Measurements from ENCODE around the gene EID1.

Gene EID1

GRCh38 chr15:48865370-48866079 lies 12.4 kb upstream of the EID1 start:
- no peaks in the 10 kb centered on the region for H3K27me3 ChIP-seq (ENCODE audit: insufficient read depth, low read depth)
- H3K36me3 ChIP-seq (ENCODE audit: insufficient read depth), result no peaks in the 10 kb centered on the region
- peaks cover 18% of the 10 kb centered on the region for H3K4me1 ChIP-seq (ENCODE audit: low read depth, poor library complexity, severe bottlenecking)
- TF ChIP-seq CTCF (conservative IDR thresholded peaks at IDR 0.05; ENCODE audit: low read depth, low read length), result no peak
- H3K4me3 ChIP-seq (IDR thresholded peaks at IDR 0.05; ENCODE audit: insufficient read depth, low read depth, low read length), result no peak overlapping the region
- H3K27ac ChIP-seq, result no peak overlapping the region
- H3K9ac ChIP-seq, result no peak overlapping the region
- no peak overlapping the region for H2AFZ ChIP-seq (ENCODE audit: low read depth)
- no peak overlapping the region for H3K4me2 ChIP-seq
- H3K79me2 ChIP-seq (ENCODE audit: insufficient read depth, low read depth), result no peaks in the 10 kb centered on the region
- H4K20me1 ChIP-seq (ENCODE audit: insufficient read depth), result no peaks in the 10 kb centered on the region

- no peak for TF ChIP-seq CTCF (conservative IDR thresholded peaks at IDR 0.05; ENCODE audit: low read depth, low read length)
- H3K4me3 ChIP-seq (IDR thresholded peaks at IDR 0.05; ENCODE audit: insufficient read depth, low read depth, low read length), result no peak overlapping the region
- H2AFZ ChIP-seq (ENCODE audit: low read depth), result no peak overlapping the region
- no peaks in the 10 kb centered on the region for H3K36me3 ChIP-seq (ENCODE audit: insufficient read depth)
- H4K20me1 ChIP-seq (ENCODE audit: insufficient read depth), result no peaks in the 10 kb centered on the region
- peaks cover 18% of the 10 kb centered on the region for H3K4me1 ChIP-seq (ENCODE audit: low read depth, poor library complexity, severe bottlenecking)
- H3K79me2 ChIP-seq (ENCODE audit: insufficient read depth, low read depth), result no peaks in the 10 kb centered on the region
- H3K27me3 ChIP-seq (ENCODE audit: insufficient read depth, low read depth), result no peaks in the 10 kb centered on the region
- H3K9ac ChIP-seq, result no peak overlapping the region
- no peak overlapping the region for H3K27ac ChIP-seq
- H3K4me2 ChIP-seq, result no peak overlapping the region
Measured at GRCh38 chr15:48866141-48866563, 11.8 kb upstream of the EID1 start.

- TF ChIP-seq CTCF (conservative IDR thresholded peaks at IDR 0.05; ENCODE audit: low read depth, low read length), result no peak
- H3K27me3 ChIP-seq (ENCODE audit: insufficient read depth, low read depth), result no peaks in the 10 kb centered on the region
- H3K79me2 ChIP-seq (ENCODE audit: insufficient read depth, low read depth), result no peaks in the 10 kb centered on the region
- H3K4me3 ChIP-seq (IDR thresholded peaks at IDR 0.05; ENCODE audit: insufficient read depth, low read depth, low read length), result no peak overlapping the region
- H3K4me1 ChIP-seq (ENCODE audit: low read depth, poor library complexity, severe bottlenecking), result peaks cover 3% of the 10 kb centered on the region
- H3K4me2 ChIP-seq, result no peak overlapping the region
- no peak overlapping the region for H3K27ac ChIP-seq
- no peak overlapping the region for H3K9ac ChIP-seq
- H3K36me3 ChIP-seq (ENCODE audit: insufficient read depth), result no peaks in the 10 kb centered on the region
- H4K20me1 ChIP-seq (ENCODE audit: insufficient read depth), result no peaks in the 10 kb centered on the region
- no peak overlapping the region for H2AFZ ChIP-seq (ENCODE audit: low read depth)
Measured at GRCh38 chr15:48868023-48868422, 9.9 kb upstream of the EID1 start.

GRCh38 chr15:48868536-48868935 lies 9.4 kb upstream of the EID1 start:
- Histone ChIP-seq H3K4me3 (IDR thresholded peaks at IDR 0.05; ENCODE audit: insufficient read depth, low read depth, low read length) (no peak overlapping the region), H3K4me1 (ENCODE audit: low read depth, poor library complexity, severe bottlenecking) (no peaks in the 10 kb centered on the region), H4K20me1 (ENCODE audit: insufficient read depth) (no peaks in the 10 kb centered on the region), H3K79me2 (ENCODE audit: insufficient read depth, low read depth) (no peaks in the 10 kb centered on the region), H3K4me2 (no peak overlapping the region), H3K27me3 (ENCODE audit: insufficient read depth, low read depth) (no peaks in the 10 kb centered on the region), H3K36me3 (ENCODE audit: insufficient read depth) (no peaks in the 10 kb centered on the region), H3K27ac (no peak overlapping the region), H2AFZ (ENCODE audit: low read depth) (no peak overlapping the region), H3K9ac (no peak overlapping the region)
- TF ChIP-seq CTCF (conservative IDR thresholded peaks at IDR 0.05; ENCODE audit: low read depth, low read length), result no peak

All from KMS-11 (cell line).